Lower leg skin (tissue), 4 donors: ENCODE measurements around the gene HS3ST3A1. TPM values are rescaled to one million over a fixed set of nuclear protein-coding genes. Genes with fewer than 3 reads are reported as not detected.

ENCODE experiments used
- DNase-seq, 2 donors: peaks; one replicate each; pipeline ENCODE4 v3.0.0-alpha.2; 2019; ENCODE audit warnings: low spot score in 2 of 2
- H3K4me3 ChIP-seq: fragments of 200-600 bp; sonication (generic); 2 replicates; pipeline ENCODE4 v1.5.1; 2017; ENCODE audit warnings: mild to moderate bottlenecking, low read depth; ENCODE audit not compliant: poor library complexity, severe bottlenecking
- CTCF ChIP-seq, 3 donors: fragments of 450-650 bp; IDR thresholded peaks; one replicate each; pipeline ENCODE4 v1.5.1; 2016; ENCODE audit warnings: antibody characterized with exemption in 3 of 3, mild to moderate bottlenecking in 3 of 3, moderate library complexity in 2 of 3
- POLR2A ChIP-seq, 2 donors: fragments of 450-650 bp; IDR thresholded peaks; one replicate each; pipeline ENCODE4 v1.6.1; 2016 to 2017; ENCODE audit warnings: antibody characterized with exemption in 2 of 2, mild to moderate bottlenecking in 1 of 2, moderate library complexity in 1 of 2
- WGBS, 2 donors: methylation state at CpG; one replicate each; pipeline ENCODE4 v1.1.5; 2018; 5-methylcytosine and 5-hydroxymethylcytosine counted together
- intact Hi-C: fragments of 100-400 bp; cut with DNase I; formaldehyde crosslinking; loops from one replicate; pipeline ENCODE4 v1.15.0; 2023; ENCODE audit warnings: low total_unique reads
- total RNA-seq, 4 donors: library from RNA; depleted of rRNA; stranded (reverse); fragments of >200 nt; gene quantifications; one replicate each; pipeline ENCODE4 v1.1.0, GENCODE V29; 2016

The HS3ST3A1 gene
- total RNA-seq, 4 donors from 2014 or later, result 1.4 to 21.2 (median 7.8) TPM

- peak overlapping the region; percentile 17 for H3K4me3 ChIP-seq
- no peak for TF ChIP-seq CTCF (IDR thresholded peaks at IDR 0.05)
- no peak for TF ChIP-seq POLR2A (IDR thresholded peaks at IDR 0.05)
- DNase-seq, result no peak
- intact Hi-C loops, result no loop called here
- 0% methylated on average over 31 of the region's 46 CpGs; no CpG with 5 or more reads in 1 of the 2 donors for WGBS, 2 donors
Observed at GRCh38 chr17:13601322-13601775, 380 bp downstream of the HS3ST3A1 start.

- no peak for DNase-seq
- peak overlapping the region; percentile 6 for H3K4me3 ChIP-seq
- WGBS, 2 donors, result 9 to 15% methylated on average over 44 to 56 of the region's 101 CpGs
- intact Hi-C loops, result no loop called here
- TF ChIP-seq POLR2A (IDR thresholded peaks at IDR 0.05) (no peak), CTCF (IDR thresholded peaks at IDR 0.05) (no peak)
Observed at GRCh38 chr17:13600475-13601321, 1.0 kb downstream of the HS3ST3A1 start.

- TF ChIP-seq CTCF (IDR thresholded peaks at IDR 0.05), result no peak
- intact Hi-C loops, result loop anchor here (5.0 to 10.0 kb wide), 2 partner anchors 702 to 1325 kb away; partner anchors contain the start of gene HS3ST3B1
- H3K4me3 ChIP-seq, result no peak overlapping the region
- WGBS, 2 donors, result 83 to 84% methylated on average over 3 of the region's 3 CpGs
- no peak for DNase-seq
Observed at GRCh38 chr17:13599864-13600263, 1.9 kb downstream of the HS3ST3A1 start.

- intact Hi-C loops, result loop anchor here (5.0 to 10.0 kb wide), 2 partner anchors 703 to 1326 kb away; partner anchors contain the start of gene HS3ST3B1
Observed at GRCh38 chr17:13599168-13599577, 2.6 kb downstream of the HS3ST3A1 start.

GRCh38 chr17:13598353-13599167 lies 3.2 kb downstream of the HS3ST3A1 start:
- no peak overlapping the region for H3K4me3 ChIP-seq
- TF ChIP-seq POLR2A (IDR thresholded peaks at IDR 0.05), result no peak
- TF ChIP-seq CTCF (IDR thresholded peaks at IDR 0.05), result no peak
- WGBS, 2 donors, result 86% methylated on average over 7 of the region's 7 CpGs
- DNase-seq, result no peak
- intact Hi-C loops, result loop anchor here (5.0 to 10.0 kb wide), 2 partner anchors 704 to 1326 kb away; partner anchors contain the start of gene HS3ST3B1

More at GRCh38 chr17:13599168-13599577, 2.6 kb downstream of the HS3ST3A1 start:
- H3K4me3 ChIP-seq, result no peak overlapping the region
- 90 to 91% methylated on average over 1 of the region's 1 CpG for WGBS, 2 donors
- DNase-seq, result no peak
- no peak for TF ChIP-seq CTCF (IDR thresholded peaks at IDR 0.05)
